ENCODE measurements around the gene C1orf167.

C1orf167 gene

DNA sequence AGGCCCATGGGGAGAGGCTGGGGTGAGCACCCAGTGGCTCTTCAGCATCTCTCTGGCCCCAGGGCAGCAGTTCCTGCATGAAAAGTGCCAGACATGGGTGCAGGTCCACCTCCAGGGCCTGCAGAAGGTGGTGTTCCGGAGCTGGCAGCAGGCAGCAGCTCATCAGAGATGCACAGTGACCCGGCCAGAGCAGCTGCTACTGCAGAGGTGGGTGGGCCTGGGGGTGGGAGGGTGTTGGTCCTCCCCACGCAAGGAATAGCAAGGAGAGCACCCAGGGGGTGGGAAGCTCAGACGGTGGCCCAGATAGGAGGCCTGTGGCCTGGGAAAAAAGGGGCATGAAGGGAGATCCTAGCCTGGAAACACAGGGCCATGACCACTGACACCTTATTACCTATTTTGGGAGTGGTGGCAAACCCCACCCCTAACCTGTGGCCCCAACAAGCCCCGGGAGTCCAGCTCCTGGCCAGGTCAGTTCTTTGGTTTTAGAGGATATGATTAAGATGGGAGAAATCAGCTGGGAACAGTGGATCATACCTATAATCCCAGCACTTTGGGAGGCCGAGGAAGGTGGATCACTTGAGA, 20.2 kb downstream of the C1orf167 start:
- no peaks in the 10 kb centered on the region for H3K36me3 ChIP-seq (ENCODE audit: insufficient read depth, low read depth, low read length)
- no peaks in the 10 kb centered on the region for H3K27me3 ChIP-seq (ENCODE audit: insufficient read depth, low read length)
- no peak overlapping the region for H3K27ac ChIP-seq (ENCODE audit: low read length)
- H3K4me1 ChIP-seq (ENCODE audit: insufficient read depth, low read length) = peaks cover 12% of the 10 kb centered on the region
- no peaks in the 10 kb centered on the region for H3K9me3 ChIP-seq (ENCODE audit: insufficient read depth, low read depth, low read length)
- no peak overlapping the region for H3K4me3 ChIP-seq (ENCODE audit: low read length)
- no peak overlapping the region for H3K9ac ChIP-seq (ENCODE audit: low read depth, low read length)

DNA sequence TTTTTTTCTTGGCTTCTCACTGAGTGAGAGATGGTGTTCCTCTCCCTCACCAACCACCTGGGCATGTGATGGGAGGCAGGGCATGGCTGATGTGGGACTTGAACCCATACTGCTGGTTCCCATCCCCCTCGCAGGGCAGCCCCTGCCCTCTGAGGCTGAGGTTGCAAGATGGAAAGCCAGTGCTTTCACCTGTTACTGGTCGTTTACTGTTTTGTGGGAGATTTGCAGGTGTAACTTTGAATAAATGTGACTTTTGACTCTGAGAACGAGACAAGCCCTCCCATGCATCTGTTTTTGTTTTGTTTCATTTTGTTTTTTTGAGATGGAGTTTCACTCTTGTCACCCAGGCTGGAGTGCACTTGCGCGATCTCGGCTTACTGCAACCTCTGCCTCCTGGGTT, 21.6 kb downstream of the C1orf167 start:
- Histone ChIP-seq H3K27me3 (ENCODE audit: insufficient read depth, low read length) (no peaks in the 10 kb centered on the region), H3K27ac (ENCODE audit: low read length) (no peak overlapping the region), H3K9me3 (ENCODE audit: insufficient read depth, low read depth, low read length) (no peaks in the 10 kb centered on the region), H3K4me3 (ENCODE audit: low read length) (no peak overlapping the region), H3K36me3 (ENCODE audit: insufficient read depth, low read depth, low read length) (no peaks in the 10 kb centered on the region), H3K9ac (ENCODE audit: low read depth, low read length) (no peak overlapping the region), H3K4me1 (ENCODE audit: insufficient read depth, low read length) (peaks cover 18% of the 10 kb centered on the region)

DNA sequence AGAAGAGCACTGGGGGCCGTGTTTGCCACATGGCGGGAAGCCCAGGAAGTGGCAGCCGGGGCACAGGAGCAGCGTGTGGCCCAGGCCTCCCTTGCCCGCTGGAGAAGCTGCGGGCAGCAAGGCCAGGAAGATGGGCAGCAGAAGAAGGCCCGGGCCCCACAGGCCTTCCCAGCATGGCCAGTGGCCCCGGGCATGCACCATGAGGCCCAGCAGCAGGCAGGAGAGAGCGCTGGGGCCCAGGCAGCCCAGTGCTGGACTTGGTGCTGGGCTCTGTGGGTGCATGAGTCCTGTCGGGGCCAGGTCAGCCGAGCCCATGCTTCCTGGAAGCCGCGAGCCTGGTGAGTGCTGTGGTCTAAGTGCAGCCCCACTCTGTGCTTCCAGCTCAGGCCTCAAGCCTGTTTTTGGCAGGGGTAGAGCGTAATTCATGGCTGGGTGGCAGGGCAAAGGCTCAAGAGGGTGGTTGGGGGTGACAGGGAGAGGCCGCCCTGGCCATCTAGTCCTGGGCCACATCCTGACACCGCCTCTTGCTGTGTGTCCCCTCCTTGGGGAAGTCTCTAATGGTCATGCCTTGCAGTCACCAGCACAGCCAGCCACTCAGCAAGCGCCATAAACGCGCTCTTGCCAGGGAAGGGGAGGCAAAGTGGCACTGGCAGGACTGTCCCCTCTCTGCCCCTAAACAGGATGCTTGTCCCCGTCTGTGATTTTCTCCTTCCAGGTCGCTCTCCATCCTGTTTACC, 22.4 kb downstream of the C1orf167 start:
- Histone ChIP-seq H3K27ac (ENCODE audit: low read length) (no peak overlapping the region), H3K9me3 (ENCODE audit: insufficient read depth, low read depth, low read length) (no peaks in the 10 kb centered on the region), H3K9ac (ENCODE audit: low read depth, low read length) (peak overlapping the region; percentile 38; the same call in 1 of the 2 replicates), H3K27me3 (ENCODE audit: insufficient read depth, low read length) (no peaks in the 10 kb centered on the region), H3K4me1 (ENCODE audit: insufficient read depth, low read length) (peaks cover 18% of the 10 kb centered on the region), H3K4me3 (ENCODE audit: low read length) (peak overlapping the region; percentile 54), H3K36me3 (ENCODE audit: insufficient read depth, low read depth, low read length) (no peaks in the 10 kb centered on the region)

DNA sequence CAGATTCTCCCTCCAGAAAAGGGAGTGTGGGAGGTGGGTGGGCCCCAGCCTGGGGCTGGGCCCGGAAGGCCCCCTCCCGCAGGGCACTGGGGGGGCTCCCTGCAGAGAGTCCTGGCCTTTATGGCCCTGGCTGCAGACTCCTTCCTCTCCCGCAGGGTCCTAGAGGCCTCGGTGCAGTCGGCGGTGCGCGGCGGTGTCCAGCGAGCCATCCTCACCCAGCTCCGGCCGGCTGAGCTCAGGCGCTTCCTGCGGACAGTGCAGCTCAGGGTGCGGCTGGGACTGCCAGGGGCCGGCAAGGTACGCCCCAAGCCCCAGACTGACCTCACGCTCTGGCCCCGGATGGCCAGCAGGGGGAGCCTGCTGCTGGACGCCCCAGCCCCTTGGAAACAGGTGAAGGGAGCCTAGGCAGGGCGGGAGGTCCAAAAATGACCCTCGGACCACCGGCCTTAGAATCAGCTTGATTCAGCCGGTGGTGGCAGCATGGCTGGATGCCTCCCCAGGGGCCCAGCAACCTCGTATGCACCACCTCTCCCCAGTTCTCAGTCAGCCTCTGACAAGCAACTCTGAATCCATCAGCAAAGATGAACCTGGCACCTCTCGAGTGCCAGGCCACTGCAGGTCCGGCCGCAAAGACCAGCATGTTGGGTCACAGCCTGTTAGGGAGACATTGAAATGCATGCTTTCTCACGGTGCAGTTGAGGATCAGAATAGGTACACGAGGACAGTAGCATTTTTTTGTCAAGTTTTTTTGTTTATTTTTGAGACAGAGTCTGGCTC, 23.2 kb downstream of the C1orf167 start:
- Histone ChIP-seq H3K27me3 (ENCODE audit: insufficient read depth, low read length) (no peaks in the 10 kb centered on the region), H3K9me3 (ENCODE audit: insufficient read depth, low read depth, low read length) (no peaks in the 10 kb centered on the region), H3K27ac (ENCODE audit: low read length) (no peak overlapping the region), H3K4me3 (ENCODE audit: low read length) (peak overlapping the region; percentile 54), H3K9ac (ENCODE audit: low read depth, low read length) (peak overlapping the region; percentile 38; the same call in 1 of the 2 replicates), H3K36me3 (ENCODE audit: insufficient read depth, low read depth, low read length) (peaks cover 2% of the 10 kb centered on the region; the same call in 1 of the 2 replicates), H3K4me1 (ENCODE audit: insufficient read depth, low read length) (peaks cover 18% of the 10 kb centered on the region)

DNA sequence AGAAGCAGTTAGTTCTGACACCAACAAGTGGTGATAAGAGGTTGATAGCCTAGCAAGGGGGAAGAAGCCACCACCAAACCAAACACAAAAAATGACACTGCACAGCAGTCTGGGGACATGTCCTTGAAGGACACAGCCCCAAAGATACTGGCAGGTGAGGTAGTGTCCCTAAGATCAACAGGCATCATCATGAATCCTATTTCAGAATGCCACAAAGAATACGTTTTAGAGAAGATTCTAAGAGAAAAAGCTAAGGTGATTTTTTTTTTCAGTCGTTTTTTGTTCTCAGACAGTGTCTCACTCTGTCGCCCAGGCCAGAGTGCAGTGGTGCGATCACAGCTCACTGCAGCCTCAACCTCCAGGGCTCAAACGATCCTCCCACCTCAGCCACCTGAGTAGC, 24.2 kb downstream of the C1orf167 start:
- Histone ChIP-seq H3K27ac (ENCODE audit: low read length) (no peak overlapping the region), H3K9ac (ENCODE audit: low read depth, low read length) (no peak overlapping the region), H3K4me1 (ENCODE audit: insufficient read depth, low read length) (peaks cover 18% of the 10 kb centered on the region), H3K27me3 (ENCODE audit: insufficient read depth, low read length) (no peaks in the 10 kb centered on the region), H3K4me3 (ENCODE audit: low read length) (no peak overlapping the region), H3K36me3 (ENCODE audit: insufficient read depth, low read depth, low read length) (peaks cover 12% of the 10 kb centered on the region; the same call in 1 of the 2 replicates), H3K9me3 (ENCODE audit: insufficient read depth, low read depth, low read length) (no peaks in the 10 kb centered on the region)

DNA sequence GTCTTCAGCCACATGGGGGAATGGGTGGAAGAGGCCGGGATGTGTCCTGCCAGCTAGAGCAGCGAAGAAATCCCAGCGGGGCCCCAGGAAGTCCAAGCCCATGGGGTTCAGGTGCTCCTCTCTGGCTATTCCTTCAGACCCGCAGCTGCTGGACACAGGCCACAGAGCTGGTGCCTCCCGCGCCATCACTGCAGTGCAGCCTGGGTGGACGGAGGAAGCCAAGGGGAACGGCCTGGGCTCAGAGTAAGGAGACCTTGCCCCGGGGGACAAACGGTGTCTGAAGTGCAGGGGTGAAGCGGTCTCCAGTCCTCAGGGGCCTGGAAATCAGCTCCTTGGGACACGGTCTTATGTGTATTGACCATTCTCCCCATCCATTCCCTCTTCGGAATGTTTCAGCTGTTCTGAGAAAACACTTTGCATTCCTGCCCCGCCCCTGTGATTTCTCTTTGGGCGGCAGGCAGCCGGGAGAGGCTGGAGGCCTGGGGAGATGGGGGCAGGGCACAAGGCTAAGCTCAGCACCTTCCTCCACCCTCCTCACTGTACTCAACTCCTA, 25.3 kb downstream of the C1orf167 start:
- H3K4me3 ChIP-seq (ENCODE audit: low read length) = no peak overlapping the region
- no peaks in the 10 kb centered on the region for H3K9me3 ChIP-seq (ENCODE audit: insufficient read depth, low read depth, low read length)
- H3K4me1 ChIP-seq (ENCODE audit: insufficient read depth, low read length) = peaks cover 18% of the 10 kb centered on the region
- no peaks in the 10 kb centered on the region for H3K27me3 ChIP-seq (ENCODE audit: insufficient read depth, low read length)
- H3K36me3 ChIP-seq (ENCODE audit: insufficient read depth, low read depth, low read length) = peaks cover 12% of the 10 kb centered on the region; the same call in 1 of the 2 replicates
- H3K9ac ChIP-seq (ENCODE audit: low read depth, low read length) = peak overlapping the region; percentile 29; the same call in 1 of the 2 replicates
- H3K27ac ChIP-seq (ENCODE audit: low read length) = no peak overlapping the region

DNA sequence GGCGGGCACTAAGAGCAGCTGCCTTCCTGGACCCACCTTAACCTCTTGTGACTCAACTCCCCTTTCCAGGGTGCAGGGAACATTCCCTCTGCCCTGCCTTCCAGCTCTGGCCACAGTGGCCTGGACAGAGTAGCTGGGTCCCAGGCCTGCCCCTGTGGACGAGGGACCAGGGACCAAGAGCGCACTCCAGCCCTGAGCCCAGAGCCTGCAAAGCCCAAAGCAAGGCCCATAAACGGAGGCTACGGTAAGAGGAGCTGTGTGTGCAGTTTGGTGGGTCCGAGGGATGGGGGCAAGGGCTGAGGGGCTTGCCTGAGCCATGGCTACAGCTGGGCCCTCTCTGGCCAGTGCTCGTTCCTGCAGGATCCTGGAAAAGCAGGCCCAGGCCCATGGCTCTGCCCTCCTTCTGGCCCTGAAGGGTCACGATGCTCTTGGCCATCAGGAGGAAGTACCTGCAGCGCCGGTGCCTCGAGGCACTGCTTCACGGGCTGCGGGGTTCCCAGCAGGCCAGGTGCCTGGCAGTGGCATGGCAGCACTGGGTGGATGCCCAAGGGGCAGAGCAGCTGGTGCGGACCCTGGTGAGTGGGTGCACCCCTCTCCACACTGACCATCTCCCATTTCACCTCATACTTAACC, 25.9 kb downstream of the C1orf167 start:
- Histone ChIP-seq H3K27me3 (ENCODE audit: insufficient read depth, low read length) (no peaks in the 10 kb centered on the region), H3K36me3 (ENCODE audit: insufficient read depth, low read depth, low read length) (peaks cover 12% of the 10 kb centered on the region; the same call in 1 of the 2 replicates), H3K4me1 (ENCODE audit: insufficient read depth, low read length) (peaks cover 18% of the 10 kb centered on the region), H3K9me3 (ENCODE audit: insufficient read depth, low read depth, low read length) (no peaks in the 10 kb centered on the region), H3K27ac (ENCODE audit: low read length) (no peak overlapping the region), H3K4me3 (ENCODE audit: low read length) (no peak overlapping the region), H3K9ac (ENCODE audit: low read depth, low read length) (no peak overlapping the region)

- H3K9me3 ChIP-seq (ENCODE audit: insufficient read depth, low read depth, low read length) = no peaks in the 10 kb centered on the region
- H3K36me3 ChIP-seq (ENCODE audit: insufficient read depth, low read depth, low read length) = peaks cover 12% of the 10 kb centered on the region; the same call in 1 of the 2 replicates
- no peak overlapping the region for H3K4me3 ChIP-seq (ENCODE audit: low read length)
- no peaks in the 10 kb centered on the region for H3K27me3 ChIP-seq (ENCODE audit: insufficient read depth, low read length)
- H3K4me1 ChIP-seq (ENCODE audit: insufficient read depth, low read length) = peaks cover 18% of the 10 kb centered on the region
- no peak overlapping the region for H3K27ac ChIP-seq (ENCODE audit: low read length)
- no peak overlapping the region for H3K9ac ChIP-seq (ENCODE audit: low read depth, low read length)
These were observed 26.6 kb downstream of the C1orf167 start for GRCh38 chr1:11788549-11789053.

- Histone ChIP-seq H3K36me3 (ENCODE audit: insufficient read depth, low read depth, low read length) (peaks cover 15% of the 10 kb centered on the region), H3K27me3 (ENCODE audit: insufficient read depth, low read length) (no peaks in the 10 kb centered on the region), H3K4me1 (ENCODE audit: insufficient read depth, low read length) (peaks cover 18% of the 10 kb centered on the region), H3K4me3 (ENCODE audit: low read length) (no peak overlapping the region), H3K9me3 (ENCODE audit: insufficient read depth, low read depth, low read length) (no peaks in the 10 kb centered on the region), H3K27ac (ENCODE audit: low read length) (no peak overlapping the region), H3K9ac (ENCODE audit: low read depth, low read length) (no peak overlapping the region)
These were observed 27.4 kb downstream of the C1orf167 start for GRCh38 chr1:11789126-11790067.

- H3K27ac ChIP-seq (ENCODE audit: low read length) = no peak overlapping the region
- no peaks in the 10 kb centered on the region for H3K27me3 ChIP-seq (ENCODE audit: insufficient read depth, low read length)
- H3K36me3 ChIP-seq (ENCODE audit: insufficient read depth, low read depth, low read length) = peaks cover 24% of the 10 kb centered on the region
- H3K4me3 ChIP-seq (ENCODE audit: low read length) = no peak overlapping the region
- no peaks in the 10 kb centered on the region for H3K9me3 ChIP-seq (ENCODE audit: insufficient read depth, low read depth, low read length)
- H3K4me1 ChIP-seq (ENCODE audit: insufficient read depth, low read length) = peaks cover 13% of the 10 kb centered on the region
- H3K9ac ChIP-seq (ENCODE audit: low read depth, low read length) = no peak overlapping the region
These were observed 28.3 kb downstream of the C1orf167 start for GRCh38 chr1:11790101-11790879.

Data from iPS-20b (cell line).